SIG-M5 (cell line): ENCODE data around the gene ATG2A.

Experiments
- DNase-seq: peaks from one replicate; lab custom pipeline; 2025; lab: John Stamatoyannopoulos, UW

Gene ATG2A

DNA sequence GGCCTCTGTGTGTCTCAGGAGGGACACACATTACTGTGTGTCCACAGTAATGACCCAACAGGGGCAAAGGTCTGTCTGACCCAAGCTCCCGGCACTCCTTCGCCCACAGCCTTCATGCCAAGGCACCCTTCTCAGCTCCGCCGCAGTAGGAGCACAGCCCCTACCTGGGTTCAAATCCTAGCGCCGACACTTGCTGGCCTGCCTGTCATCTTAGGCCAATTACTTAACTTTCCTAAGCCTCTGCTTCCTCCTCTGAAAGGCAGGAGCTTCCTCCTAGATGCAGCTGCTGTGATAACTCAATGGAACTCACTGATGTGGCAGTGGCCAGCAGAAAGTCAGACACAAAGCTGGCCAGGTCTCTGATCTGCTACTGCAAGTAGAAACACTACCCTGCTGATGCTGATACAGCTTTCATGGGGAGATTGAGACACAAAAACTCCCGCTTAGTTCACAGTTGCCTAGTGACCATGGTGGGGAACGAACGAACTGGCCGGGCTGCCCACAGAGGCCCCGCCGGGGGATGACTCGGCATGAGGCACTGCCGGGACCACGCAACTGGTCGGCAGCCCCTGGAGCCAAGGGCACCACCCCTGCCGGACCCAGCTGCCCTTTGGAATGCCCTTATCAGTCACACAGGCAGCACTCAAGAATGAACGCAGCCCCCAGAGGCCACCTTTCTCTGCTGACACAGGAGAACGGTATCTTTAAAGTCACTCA lies 46.7 kb downstream of the ATG2A start:
- DNase-seq, result no peak

DNA sequence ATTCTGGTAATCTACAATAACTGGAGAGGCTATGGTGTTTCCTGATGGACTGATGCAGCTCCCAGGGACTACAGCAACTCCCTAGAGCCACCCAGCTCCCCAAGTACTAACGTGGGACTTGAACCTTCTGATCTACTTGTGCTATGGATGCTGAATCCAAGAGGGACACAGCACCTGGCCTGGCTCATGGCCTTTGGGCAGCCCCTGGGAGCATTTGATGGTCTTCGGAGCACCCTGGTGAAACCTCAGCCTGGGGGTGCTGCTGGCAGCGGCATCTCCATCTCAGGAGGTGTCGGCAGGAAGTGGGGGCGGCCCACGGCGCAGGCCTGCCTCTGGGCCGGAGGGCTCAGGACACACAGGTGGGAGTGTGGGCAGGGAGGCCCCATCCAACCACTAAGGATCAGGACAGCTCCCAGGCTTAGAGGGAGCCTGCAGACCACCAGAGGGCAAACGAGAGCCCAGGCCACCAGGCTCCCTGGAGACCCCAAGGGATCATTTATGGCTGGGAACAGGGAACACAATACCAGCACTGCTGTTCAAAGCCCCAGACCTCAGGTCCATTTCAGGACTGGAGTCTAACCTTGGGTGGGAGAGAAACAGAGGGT lies 47.3 kb downstream of the ATG2A start:
- no peak for DNase-seq

DNA sequence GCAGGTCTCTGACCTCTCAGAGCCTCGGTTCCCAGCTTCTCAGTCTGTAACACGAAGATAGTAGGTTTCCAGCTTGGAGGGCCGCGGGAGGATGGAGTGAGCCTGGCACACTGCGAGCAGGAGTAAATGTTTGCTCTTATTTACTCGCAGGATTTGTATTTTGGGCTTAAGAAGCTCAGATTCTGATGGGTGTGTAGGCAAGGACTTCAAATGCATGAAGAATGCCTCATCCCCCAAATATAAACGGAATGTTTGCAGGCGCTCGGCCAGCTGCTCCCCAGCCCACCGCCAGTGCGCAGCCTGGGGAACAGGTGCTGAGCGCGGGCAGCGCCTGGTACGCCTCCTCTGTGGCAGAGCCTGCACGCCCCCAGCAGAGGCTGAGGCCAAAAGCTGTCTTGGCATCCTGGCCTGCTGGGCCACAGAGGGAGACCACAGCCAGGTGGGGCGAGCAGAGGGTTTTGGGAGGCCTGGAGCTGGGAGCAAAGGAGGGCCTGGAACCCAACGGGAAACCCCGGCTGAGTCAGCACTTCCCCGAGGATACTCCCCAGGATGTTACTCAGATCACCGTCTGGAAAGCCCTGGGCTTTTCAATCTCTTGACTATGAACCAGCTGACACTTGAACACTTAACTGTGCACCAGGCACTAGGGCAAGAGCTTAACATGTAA lies 48.0 kb downstream of the ATG2A start:
- DNase-seq, result no peak

GRCh38 chr11:64867748-64868462 lies 49.1 kb downstream of the ATG2A start:
- no peak for DNase-seq

GRCh38 chr11:64866173-64866491 lies 50.9 kb downstream of the ATG2A start:
- no peak for DNase-seq

- no peak for DNase-seq
These were observed 51.5 kb downstream of the ATG2A start for GRCh38 chr11:64865286-64866172.

- DNase-seq, result no peak
These were observed 52.3 kb downstream of the ATG2A start for GRCh38 chr11:64864473-64865285.

- DNase-seq, result no peak
These were observed 52.9 kb downstream of the ATG2A start for GRCh38 chr11:64864135-64864472.

DNA sequence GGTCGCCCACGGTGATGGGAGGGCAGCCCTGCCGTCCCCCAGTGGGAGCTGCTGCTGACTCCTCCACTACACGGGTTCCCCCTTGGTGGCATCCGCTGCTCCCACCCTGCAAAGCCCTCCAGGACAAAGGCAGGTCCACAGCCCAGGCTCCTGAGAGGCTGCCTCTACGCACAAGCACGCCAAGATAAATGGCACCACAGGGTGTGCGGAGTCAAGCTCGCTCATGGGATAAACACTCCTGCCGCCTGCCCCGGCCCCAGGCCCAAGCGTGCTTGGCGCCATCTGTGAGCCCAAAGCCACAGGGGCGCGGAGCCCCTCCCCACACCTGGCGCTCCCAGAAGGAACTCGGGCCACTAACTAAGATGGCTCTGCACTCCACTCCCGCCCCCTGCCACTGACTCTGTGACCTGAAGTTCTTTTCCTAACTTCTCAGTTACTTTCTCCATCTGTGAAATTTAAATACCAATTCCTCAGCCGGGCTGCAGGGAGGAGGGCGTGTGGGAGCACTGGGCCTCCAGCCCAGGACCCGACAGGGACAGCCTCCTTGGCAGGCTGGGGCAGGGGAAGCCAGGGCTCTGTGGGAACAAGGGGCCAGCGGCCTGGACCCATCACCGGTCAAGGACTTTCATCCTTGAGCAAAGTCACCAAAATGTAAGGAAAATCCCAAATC lies 53.5 kb downstream of the ATG2A start:
- DNase-seq, result no peak

DNA sequence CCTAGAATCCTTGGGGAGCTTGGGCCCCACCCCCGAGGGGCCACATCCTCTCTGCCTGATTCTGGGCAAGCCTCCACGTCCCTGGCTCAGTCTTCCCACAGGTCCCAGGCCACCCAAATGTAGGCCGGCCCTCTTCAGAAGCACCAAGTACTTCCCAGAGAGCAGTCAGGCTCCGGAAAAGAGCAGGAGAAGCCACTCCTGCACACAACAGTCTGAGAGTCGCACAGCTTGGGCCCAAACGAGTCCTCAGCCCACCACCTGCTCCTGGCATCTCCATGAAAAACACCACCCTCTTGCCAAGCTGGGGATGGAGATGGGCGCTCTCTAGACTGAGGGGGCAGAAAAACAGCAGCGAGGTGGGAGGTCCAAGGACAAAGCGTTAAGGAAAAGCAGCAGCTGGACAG lies 54.0 kb downstream of the ATG2A start:
- no peak for DNase-seq

- peak; percentile 26 for DNase-seq
These were observed 55.6 kb downstream of the ATG2A start for GRCh38 chr11:64861227-64861975.

DNA sequence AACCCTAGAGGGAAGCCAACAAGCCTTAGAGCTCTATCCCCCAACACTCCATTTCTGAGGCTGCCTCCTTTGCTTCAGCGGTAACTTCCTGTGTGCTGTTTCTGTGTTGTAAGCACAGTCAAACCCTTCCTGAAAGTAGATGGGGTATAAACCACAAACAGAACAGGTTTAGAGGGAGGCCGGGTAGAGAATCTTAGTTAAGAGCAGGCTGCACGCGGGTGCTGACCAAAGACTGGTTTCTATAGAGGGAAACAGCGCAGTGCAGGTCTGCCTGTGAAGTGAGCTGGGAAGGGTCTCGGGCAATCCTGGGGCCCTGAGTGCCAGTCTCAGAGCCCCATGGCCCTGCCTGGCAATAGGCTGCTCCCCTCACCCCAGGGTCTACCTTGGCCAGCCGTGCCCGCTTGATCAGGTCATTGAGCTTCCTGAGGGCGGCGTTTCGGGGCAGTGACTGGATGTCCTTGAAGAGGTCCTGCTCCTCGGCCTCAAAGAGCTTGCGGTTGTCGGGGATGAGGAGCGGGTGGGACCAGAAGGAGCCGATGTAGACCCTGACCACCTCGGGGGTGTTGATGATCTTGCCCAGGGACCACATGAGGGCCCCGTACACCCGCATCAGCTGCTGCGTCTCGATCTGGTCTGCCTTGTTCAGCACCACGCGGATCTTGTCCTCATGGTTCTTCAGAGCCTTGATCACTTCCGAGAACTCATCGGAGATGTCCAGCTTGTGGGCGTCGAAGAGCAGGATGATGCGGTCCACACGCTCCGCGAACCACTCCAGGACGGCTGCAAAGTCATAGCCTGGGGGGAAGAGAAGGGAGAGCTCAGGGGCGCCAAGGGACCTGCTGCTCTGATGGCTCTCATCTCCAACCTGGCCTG lies 57.2 kb downstream of the ATG2A start:
- DNase-seq, result peak; percentile 43

DNA sequence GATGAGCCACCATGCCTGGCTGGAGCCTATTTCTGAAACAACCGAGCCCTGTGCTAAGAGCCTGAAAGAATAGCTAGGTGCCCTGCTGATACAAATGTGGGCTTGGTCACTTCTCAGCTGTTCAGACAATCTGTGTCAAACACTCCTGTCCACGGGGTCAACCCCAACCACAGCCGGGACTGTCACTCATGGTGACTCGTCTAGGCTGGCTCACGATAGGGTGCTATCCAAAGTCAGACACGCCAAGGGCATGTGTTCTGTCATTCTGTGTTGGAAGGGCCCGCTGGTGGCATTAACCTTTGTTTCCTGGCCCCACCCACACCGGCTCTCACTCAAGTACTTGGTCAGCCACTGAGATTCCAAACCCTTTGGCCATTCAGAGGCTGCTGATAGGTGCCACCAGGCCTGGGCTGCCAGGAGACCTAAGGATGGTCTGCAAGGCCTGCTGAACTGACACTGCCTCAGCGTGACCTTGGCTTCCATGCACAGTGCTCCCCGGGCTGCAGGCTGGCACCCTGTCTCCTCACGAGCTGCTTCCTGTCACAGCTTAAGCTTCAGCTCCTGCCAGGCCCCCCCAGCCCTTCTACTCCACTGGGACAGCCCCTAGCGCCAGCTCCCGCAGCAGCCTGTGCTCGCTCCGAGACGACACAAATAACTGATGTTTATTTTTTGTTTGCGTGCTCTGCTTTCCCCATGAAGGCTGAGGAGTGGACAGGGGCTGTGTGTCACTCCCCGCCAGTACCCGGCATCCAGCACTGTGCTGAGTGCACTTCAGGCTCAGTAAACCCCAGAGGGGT lies 58.3 kb downstream of the ATG2A start:
- DNase-seq, result no peak

GRCh38 chr11:64857485-64857884 lies 59.5 kb downstream of the ATG2A start:
- no peak for DNase-seq

DNA sequence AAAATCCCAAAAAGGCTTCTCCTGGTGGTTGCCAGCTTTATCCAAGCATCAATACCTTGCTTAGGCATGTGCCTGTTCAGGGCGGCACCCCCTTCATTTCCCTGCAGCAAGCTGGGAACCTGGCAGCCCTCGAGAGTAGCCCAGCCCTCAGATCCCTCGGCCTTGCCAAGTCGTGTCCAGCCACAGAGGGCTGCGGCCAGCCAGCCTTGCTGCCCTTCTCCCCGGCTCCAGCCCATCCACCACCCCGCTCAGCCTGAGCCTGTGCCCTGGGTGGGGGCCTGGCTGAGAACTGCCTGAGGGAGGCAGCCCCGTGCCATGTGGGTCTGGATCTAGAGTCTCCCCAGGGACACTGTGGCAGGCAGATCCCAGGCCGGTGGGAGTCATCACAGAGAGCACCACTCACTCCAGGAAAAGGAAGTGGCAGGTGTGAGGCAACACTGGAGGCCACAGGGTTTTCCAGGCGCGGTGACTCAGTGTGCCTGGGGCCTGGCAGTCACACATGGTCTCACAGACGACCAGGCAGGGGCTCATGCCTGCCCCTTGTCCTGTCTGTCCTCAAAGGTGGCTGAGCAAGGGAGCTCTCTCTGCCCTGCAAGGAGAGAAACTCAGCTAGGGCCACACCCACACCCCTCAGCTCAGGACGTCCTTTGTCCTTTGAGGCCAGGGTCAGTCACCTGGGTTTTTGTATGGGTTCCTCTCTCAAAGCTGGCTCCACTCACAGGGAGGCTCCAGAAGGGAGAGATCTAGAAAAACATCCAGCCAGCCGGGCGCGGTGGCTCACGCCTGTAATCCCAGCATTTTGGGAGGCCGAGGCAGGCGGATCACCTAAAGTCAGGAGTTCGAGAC lies 60.4 kb downstream of the ATG2A start:
- DNase-seq, result no peak

DNA sequence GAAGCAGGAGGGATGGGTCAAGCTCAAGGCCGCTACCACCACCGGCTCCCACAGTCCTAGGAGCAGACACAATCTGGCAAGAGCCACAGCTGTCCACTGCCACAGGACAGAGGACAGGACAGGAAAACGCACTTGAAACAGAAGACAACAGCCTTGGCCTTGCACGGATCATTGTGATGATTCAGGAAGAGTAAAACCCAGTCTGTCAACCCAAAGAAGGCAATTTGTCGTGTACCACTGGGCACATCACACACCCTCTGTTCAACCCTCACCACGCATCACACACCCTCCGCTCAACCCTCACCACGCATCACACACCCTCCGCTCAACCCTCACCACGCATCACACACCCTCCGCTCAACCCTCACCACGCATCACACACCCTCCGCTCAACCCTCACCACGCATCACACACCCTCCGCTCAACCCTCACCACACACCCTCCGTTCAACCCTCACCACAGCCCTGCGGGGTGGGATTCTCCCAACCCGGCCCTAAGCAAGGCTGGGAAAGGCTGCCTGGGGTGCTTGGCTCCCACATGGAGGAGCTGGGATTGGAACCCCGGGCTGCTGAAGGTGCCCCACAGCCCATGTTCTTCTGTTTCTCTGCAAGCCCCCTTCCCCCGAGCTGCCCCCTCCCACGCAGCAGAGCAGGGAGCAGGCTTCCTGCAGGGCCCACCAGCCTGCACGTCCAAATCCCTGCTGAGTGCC lies 61.3 kb downstream of the ATG2A start:
- no peak for DNase-seq
